HL-60 (cell line): ENCODE measurements around the gene BCL7C.

Experiments
- DNase-seq, 2 experiments: peaks; one replicate each; pipeline ENCODE4 v3.0.0-alpha.2; 2010 to 2020; ENCODE audit warnings: low read depth in 1 of 2, low spot score in 1 of 2
- H3K27ac ChIP-seq: fragments of 250-450 bp; sonication (Bioruptor Pico); replicated peaks from 2 replicates; pipeline ENCODE4 v1.5.1; 2020; ENCODE audit warnings: mild to moderate bottlenecking, moderate library complexity
- H3K27me3 ChIP-seq: fragments of 250-450 bp; sonication (Bioruptor Pico); 2 replicates; pipeline ENCODE4 v1.5.1; 2021; ENCODE audit warnings: mild to moderate bottlenecking, moderate library complexity; ENCODE audit not compliant: insufficient read depth, poor library complexity, severe bottlenecking
- H3K4me3 ChIP-seq: replicated peaks from 2 replicates; pipeline ENCODE4 v1.5.1; 2011; ENCODE audit warnings: mild to moderate bottlenecking, control low read depth, low read length; ENCODE audit not compliant: insufficient read depth
- CTCF ChIP-seq: IDR thresholded peaks from one replicate; pipeline ENCODE4 v1.5.1; 2011; ENCODE audit warnings: low read length, control low read depth, inconsistent platforms; ENCODE audit not compliant: insufficient read depth
- GABPA ChIP-seq: IDR thresholded peaks from 2 replicates; pipeline ENCODE4 v1.6.1; 2012; ENCODE audit warnings: low read depth
- POLR2AphosphoS5 ChIP-seq: IDR thresholded peaks from 2 replicates; pipeline ENCODE4 v1.6.1; 2012; ENCODE audit warnings: low read depth
- REST ChIP-seq: IDR thresholded peaks from 2 replicates; pipeline ENCODE4 v1.6.1; 2012; ENCODE audit warnings: low read depth; ENCODE audit not compliant: insufficient replicate concordance
- SPI1 ChIP-seq: IDR thresholded peaks from 2 replicates; pipeline ENCODE4 v1.6.1; 2012; ENCODE audit warnings: low read depth, mild to moderate bottlenecking, borderline replicate concordance

BCL7C gene

DNA sequence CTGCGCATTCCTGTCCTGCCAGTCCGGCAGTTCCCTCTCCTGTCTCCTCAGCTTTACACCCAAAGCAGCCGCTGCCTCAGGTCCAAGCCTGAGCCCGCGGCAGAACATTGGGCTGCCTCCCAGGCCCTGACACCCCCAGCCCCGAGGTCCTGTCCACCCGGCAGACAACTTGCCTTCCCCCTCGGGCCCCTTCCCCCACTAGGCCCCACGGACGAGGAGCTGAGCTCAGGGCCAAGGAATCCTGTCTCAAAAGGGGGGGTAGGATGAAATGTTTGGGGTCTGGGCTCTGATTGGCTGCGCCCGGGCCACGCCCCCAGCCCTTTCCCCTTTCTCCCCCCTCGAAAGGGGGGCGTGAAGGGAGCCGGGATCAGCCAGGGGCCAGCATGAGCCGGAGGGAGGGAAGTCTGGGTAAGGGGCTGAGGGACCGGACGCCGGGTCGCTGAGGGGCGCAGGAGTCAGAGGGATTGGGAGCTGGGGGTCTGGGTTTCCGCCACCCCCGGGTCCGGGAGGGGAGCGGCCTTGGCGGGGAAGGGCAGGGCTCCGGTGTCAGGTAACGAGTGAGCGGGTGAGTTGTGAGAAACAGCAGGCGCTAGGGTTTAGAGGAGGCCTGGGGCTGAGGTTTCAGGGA is 2.5 kb upstream of the BCL7C start, which contains the start of gene CTF1:
TSS of gene CTF1 (plus strand) at position 354 of the 628 bp plus-strand sequence. CDS start at position 384, 30 bp downstream.
- Histone ChIP-seq H3K27me3 (no peaks in the 10 kb centered on the region), H3K4me3 (no peak within 1 kb of the TSS), H3K27ac (no peak within 1 kb of the TSS)
- DNase-seq = no peak
- no peak for TF ChIP-seq REST
- no peak for TF ChIP-seq GABPA
- no peak for TF ChIP-seq SPI1
- no peak for TF ChIP-seq POLR2AphosphoS5
- no peak for TF ChIP-seq CTCF

DNA sequence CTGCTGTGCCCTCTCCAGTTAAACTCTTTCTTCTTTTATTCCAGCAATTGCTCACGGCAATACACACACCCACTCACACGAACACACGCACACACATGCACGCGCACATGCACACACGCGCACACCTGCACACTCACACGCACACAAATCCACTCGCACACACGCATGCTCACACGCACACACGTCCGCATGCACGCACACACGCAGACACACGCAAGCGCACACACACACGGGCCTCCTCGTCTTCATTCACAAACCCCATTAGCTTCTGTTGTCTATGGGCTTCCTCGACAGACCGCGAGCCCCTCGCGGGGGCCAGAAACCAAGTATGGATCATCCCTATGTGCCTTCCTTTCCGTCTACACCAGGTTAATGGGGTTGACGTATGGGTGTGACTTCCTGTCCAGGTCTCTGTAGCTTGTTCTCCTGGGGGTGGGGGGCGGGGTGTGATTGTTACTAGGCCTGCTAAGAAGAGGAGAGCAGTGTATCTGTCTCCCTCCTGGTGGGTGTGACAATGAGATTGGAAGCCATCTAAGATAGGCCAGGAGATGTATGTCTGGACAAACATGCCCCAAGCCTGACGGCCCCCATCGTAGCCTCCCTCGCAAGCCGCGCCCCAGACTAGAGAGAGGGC is 1.9 kb upstream of the BCL7C start:
- H3K4me3 ChIP-seq = no peak overlapping the region
- no peaks in the 10 kb centered on the region for H3K27me3 ChIP-seq
- TF ChIP-seq GABPA (no peak), POLR2AphosphoS5 (no peak), REST (no peak), SPI1 (no peak), CTCF (no peak)
- no peak for DNase-seq
- H3K27ac ChIP-seq = no peak overlapping the region

GRCh38 chr16:30894540-30895368 is 877 bp upstream of the BCL7C start:
- Histone ChIP-seq H3K27ac (peak overlapping the region; percentile 68), H3K4me3 (no peak overlapping the region; the same call in 1 of the 2 replicates), H3K27me3 (no peaks in the 10 kb centered on the region)
- no peak for TF ChIP-seq CTCF
- no peak for TF ChIP-seq SPI1
- TF ChIP-seq GABPA = no peak
- no peak for TF ChIP-seq REST
- DNase-seq = no peak
